OCI-LY1 (cell line): ENCODE results near the gene TIMM8B.
"Not testable (repeated sequence)": the region's sequence is repeated elsewhere in the genome, so short reads cannot be mapped to it uniquely, and the experiment has no call there.

ENCODE experiments used
- H2AFZ ChIP-seq: fragments of 200-600 bp; sonication (generic), shearing (Covaris generic); 2 replicates; pipeline ENCODE4 v1.6.0; 2014; ENCODE audit warnings: antibody characterized with exemption, mild to moderate bottlenecking, low read length
- H3F3A ChIP-seq: fragments of 200-600 bp; sonication (generic), shearing (Covaris generic); 2 replicates; pipeline ENCODE4 v1.6.0; 2014; ENCODE audit warnings: mild to moderate bottlenecking, antibody characterized with exemption, low read length, moderate library complexity; ENCODE audit not compliant: insufficient read depth
- H3K27ac ChIP-seq: fragments of 200-600 bp; sonication (generic); 2 replicates; pipeline ENCODE4 v1.5.1; 2014; ENCODE audit warnings: low read length, mixed run types, mild to moderate bottlenecking, low read depth; ENCODE audit not compliant: poor library complexity, severe bottlenecking
- H3K27me3 ChIP-seq: fragments of 200-600 bp; sonication (generic); 2 replicates; pipeline ENCODE4 v1.6.0; 2014; ENCODE audit warnings: antibody characterized with exemption, mild to moderate bottlenecking, low read length, moderate library complexity; ENCODE audit not compliant: insufficient read depth
- H3K36me3 ChIP-seq: fragments of 200-600 bp; sonication (generic); 2 replicates; pipeline ENCODE4 v1.6.1; 2014; ENCODE audit warnings: mild to moderate bottlenecking, antibody characterized with exemption, low read length, moderate library complexity, mixed read lengths; ENCODE audit not compliant: insufficient read depth
- H3K4me1 ChIP-seq: fragments of 200-600 bp; sonication (generic); 2 replicates; pipeline ENCODE4 v1.5.1; 2014; ENCODE audit warnings: mild to moderate bottlenecking, low read length, moderate library complexity; ENCODE audit not compliant: insufficient read depth, severe bottlenecking
- H3K4me2 ChIP-seq: fragments of 200-600 bp; sonication (generic), shearing (Covaris generic); 2 replicates; pipeline ENCODE4 v1.6.1; 2014; ENCODE audit warnings: low read length
- H3K4me3 ChIP-seq: fragments of 200-600 bp; sonication (generic); 2 replicates; pipeline ENCODE4 v1.5.1; 2014; ENCODE audit warnings: low read length, low read depth, mild to moderate bottlenecking, mixed read lengths; ENCODE audit not compliant: poor library complexity, severe bottlenecking
- H3K79me2 ChIP-seq: fragments of 200-600 bp; shearing (Covaris generic); 2 replicates; pipeline ENCODE4 v1.6.1; 2016; ENCODE audit warnings: mixed run types, low read length, mixed read lengths; ENCODE audit not compliant: insufficient read depth
- H3K9ac ChIP-seq: fragments of 200-600 bp; sonication (generic), shearing (Covaris generic); 2 replicates; pipeline ENCODE4 v1.6.1; 2014; ENCODE audit warnings: mild to moderate bottlenecking, low read length, mixed read lengths
- H3K9me2 ChIP-seq: fragments of 200-600 bp; sonication (generic), shearing (Covaris generic); 2 replicates; pipeline ENCODE4 v1.6.1; 2014; ENCODE audit warnings: low read depth, mild to moderate bottlenecking, low read length, mixed read lengths
- H3K9me3 ChIP-seq: fragments of 200-600 bp; shearing (Covaris generic); 2 replicates; pipeline ENCODE4 v1.6.1; 2014; ENCODE audit warnings: low read length, mixed read lengths
- H4K20me1 ChIP-seq: fragments of 200-600 bp; sonication (generic), shearing (Covaris generic); 2 replicates; pipeline ENCODE4 v1.6.0; 2016; ENCODE audit warnings: mild to moderate bottlenecking, low read length; ENCODE audit not compliant: insufficient read depth
- CTCF ChIP-seq: fragments of 200-600 bp; sonication (generic), shearing (Covaris generic); IDR thresholded peaks from 2 replicates; pipeline ENCODE4 v1.5.1; 2017; ENCODE audit warnings: mild to moderate bottlenecking, antibody characterized with exemption, low read length, moderate library complexity, mixed read lengths
- EZH2 ChIP-seq: fragments of 200-600 bp; sonication (generic), shearing (Covaris generic); IDR thresholded peaks from 2 replicates; pipeline ENCODE4 v1.8.0; 2017; ENCODE audit warnings: borderline replicate concordance, mixed run types, mild to moderate bottlenecking, antibody characterized with exemption, low read length, moderate library complexity, mixed read lengths

Gene TIMM8B

DNA sequence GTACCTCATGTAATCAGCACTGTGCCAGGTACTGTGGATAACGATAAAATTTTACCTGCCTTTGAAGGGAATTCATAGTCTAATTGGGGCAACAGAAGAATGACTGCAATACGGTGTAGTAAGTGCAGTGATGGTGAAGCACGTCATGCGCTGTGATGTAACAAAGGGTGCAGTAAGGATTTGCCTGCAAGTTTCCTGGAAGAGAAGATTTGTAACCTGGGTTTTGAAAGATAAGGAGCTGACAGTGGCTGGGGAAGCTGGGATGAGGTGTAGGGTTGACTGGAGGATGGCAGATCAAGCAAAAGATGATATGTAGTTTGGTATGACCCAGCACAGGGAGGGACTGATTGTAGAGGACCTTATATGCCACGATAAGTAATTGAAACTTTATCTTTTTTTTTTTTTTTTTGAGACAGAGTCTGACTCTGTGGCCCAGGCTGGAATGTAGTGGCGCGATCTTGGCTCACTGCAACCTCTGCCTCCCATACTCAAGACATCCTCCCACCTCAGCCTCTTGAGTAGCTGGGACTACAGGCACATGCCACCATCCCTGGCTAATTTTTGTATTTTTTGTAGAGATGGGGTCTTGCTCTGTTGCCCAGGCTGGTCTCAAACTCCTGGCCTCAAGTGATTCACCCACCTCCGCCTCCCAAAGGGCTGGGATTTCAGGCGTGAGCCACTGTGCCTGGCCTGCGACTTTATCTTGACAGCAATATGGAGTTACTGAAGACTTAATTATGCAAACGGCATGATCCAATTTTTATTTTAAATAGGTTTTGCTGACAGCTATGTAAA, 11.4 kb upstream of the TIMM8B start:
- Histone ChIP-seq H3K9me3 (no peaks in the 10 kb centered on the region), H3K9ac (no peak overlapping the region), H3K4me2 (no peak overlapping the region), H3K27me3 (no peaks in the 10 kb centered on the region), H3K9me2 (no peaks in the 10 kb centered on the region), H3K4me3 (no peak overlapping the region), H4K20me1 (no peaks in the 10 kb centered on the region), H3K79me2 (no peaks in the 10 kb centered on the region), H2AFZ (no peak overlapping the region), H3K27ac (no peak overlapping the region), H3K4me1 (no peaks in the 10 kb centered on the region), H3F3A (no peaks in the 10 kb centered on the region), H3K36me3 (peaks cover 39% of the 10 kb centered on the region)
- TF ChIP-seq EZH2 (no peak), CTCF (no peak)

DNA sequence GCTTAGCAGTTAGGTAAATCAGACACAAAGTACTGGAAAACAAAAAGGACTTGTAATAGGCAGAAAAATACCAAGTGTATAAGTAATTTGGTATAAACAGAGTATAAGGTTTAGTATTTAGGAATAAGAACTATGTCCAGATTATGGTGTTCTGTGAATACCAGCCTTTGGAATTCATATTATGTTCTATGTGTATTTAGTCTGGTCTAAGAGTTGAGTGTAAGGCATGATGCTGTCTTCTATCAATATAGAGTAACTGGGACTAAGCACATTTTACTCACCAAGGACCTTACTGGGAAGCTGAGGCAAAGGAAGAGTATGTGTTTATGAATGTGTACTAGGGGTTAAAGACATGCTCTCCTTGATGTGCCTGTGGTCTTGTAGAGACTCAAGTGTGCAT, 9.6 kb upstream of the TIMM8B start:
- Histone ChIP-seq H3K27ac (no peak overlapping the region), H3K27me3 (no peaks in the 10 kb centered on the region), H3F3A (no peaks in the 10 kb centered on the region), H3K4me1 (no peaks in the 10 kb centered on the region), H3K9me2 (no peaks in the 10 kb centered on the region), H3K36me3 (peaks cover 57% of the 10 kb centered on the region), H3K9me3 (no peaks in the 10 kb centered on the region), H3K4me2 (no peak overlapping the region), H3K4me3 (no peak overlapping the region), H2AFZ (no peak overlapping the region), H3K79me2 (no peaks in the 10 kb centered on the region), H3K9ac (no peak overlapping the region), H4K20me1 (no peaks in the 10 kb centered on the region)
- TF ChIP-seq CTCF (no peak), EZH2 (no peak)

DNA sequence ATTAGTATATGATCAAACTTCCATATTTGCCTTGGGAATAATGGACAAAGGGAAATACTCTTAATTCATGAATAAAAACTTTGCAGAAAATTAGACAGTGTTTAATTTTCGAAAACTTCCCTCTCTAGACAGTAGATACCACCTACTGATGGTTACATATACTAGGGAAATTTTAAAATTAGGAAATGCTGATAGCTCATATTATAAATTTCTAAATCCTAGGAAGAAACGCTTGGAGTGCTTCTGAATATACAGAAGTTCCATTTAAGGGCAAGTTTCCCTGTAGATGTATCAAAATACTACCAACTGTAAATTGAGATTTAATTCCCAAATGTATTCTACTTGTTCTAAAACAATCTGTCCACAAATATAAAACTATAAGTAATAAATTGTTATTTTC, 8.7 kb upstream of the TIMM8B start:
- peaks cover 65% of the 10 kb centered on the region for H3K36me3 ChIP-seq
- H2AFZ ChIP-seq, H3K9me2 ChIP-seq, H3K79me2 ChIP-seq, H4K20me1 ChIP-seq, H3K4me2 ChIP-seq, H3K9ac ChIP-seq, H3K4me3 ChIP-seq, H3K4me1 ChIP-seq, H3K27me3 ChIP-seq, H3K27ac ChIP-seq, H3F3A ChIP-seq, H3K9me3 ChIP-seq: not testable (repeated sequence)

- H3F3A ChIP-seq, result no peaks in the 10 kb centered on the region; the same call in 1 of the 2 replicates
- peak overlapping the region; percentile 47 for H3K27ac ChIP-seq
- peak overlapping the region; percentile 83 for H3K4me3 ChIP-seq
- H3K27me3 ChIP-seq, result no peaks in the 10 kb centered on the region
- H3K36me3 ChIP-seq, result peaks cover 89% of the 10 kb centered on the region
- H3K79me2 ChIP-seq, result peaks cover 51% of the 10 kb centered on the region
- H3K4me2 ChIP-seq, result peak overlapping the region; percentile 84
- no peaks in the 10 kb centered on the region for H3K9me3 ChIP-seq
- H3K4me1 ChIP-seq, result peaks cover 31% of the 10 kb centered on the region
- TF ChIP-seq EZH2 (no peak), CTCF (no peak)
- no peaks in the 10 kb centered on the region for H4K20me1 ChIP-seq
- no peaks in the 10 kb centered on the region for H3K9me2 ChIP-seq
- H2AFZ ChIP-seq, result no peak overlapping the region
- peak overlapping the region; percentile 88 for H3K9ac ChIP-seq
Observed at GRCh38 chr11:112087212-112087611, 656 bp upstream of the TIMM8B start.
